GM19238 (cell line): ENCODE results near the gene COL7A1.

Source experiments
- DNase-seq: peaks from one replicate; pipeline ENCODE4 v3.0.0; 2011; ENCODE audit warnings: low spot score; ENCODE audit not compliant: insufficient read length

COL7A1 gene

GRCh38 chr3:48595075-48595525, at the start of gene COL7A1:
TSS of gene COL7A1 (minus strand) at chr3:48595329. CDS start at chr3:48595159, 170 bp downstream.
- no peak for DNase-seq

GRCh38 chr3:48642605-48643004, 47.5 kb upstream of the COL7A1 start:
- DNase-seq = no peak

DNA sequence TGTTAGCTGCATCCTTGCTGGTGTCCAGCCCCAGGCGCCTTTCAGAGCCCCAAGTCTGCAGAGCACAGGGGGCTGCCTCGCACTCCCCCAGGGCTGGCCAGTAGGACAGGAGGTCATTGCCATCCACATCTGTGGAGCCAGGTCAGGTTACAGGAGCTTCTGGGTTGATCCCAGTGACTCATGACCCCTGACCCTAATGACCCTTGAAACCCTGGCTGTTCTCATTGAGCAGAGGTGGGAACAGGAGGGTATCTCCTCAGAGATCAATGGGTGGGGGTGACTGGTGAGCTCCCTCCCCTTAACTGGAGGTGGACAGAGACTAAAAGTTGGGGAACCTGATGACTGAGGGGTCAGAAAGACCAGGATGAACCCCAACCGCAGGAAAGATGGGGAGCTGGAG, 46.3 kb upstream of the COL7A1 start:
- no peak for DNase-seq

- DNase-seq = no peak
Measured at GRCh38 chr3:48639944-48640606, 44.9 kb upstream of the COL7A1 start.

DNA sequence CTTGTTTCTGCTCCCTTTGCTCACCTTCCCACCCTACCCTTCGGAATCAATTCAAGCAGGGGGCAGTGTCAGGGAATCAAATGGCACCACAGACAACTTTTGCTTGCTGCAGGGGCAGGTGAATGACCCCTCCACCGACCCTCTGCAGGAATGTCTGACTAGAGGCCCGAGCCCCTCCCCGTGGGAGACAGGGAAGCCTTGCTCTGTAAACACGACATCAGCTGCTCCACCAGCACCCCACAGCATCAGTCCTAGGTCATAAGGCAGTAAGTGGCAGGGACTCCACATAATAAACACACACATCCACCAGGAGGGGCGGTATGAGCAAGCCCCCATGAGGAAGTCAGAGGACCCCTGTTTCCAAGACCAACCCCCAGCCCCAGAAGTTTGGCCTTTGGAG, 42.2 kb upstream of the COL7A1 start:
- DNase-seq = no peak

GRCh38 chr3:48636149-48636655, 41.1 kb upstream of the COL7A1 start:
- no peak for DNase-seq

- peak; percentile 100 for DNase-seq
Measured at GRCh38 chr3:48635222-48636021, 40.3 kb upstream of the COL7A1 start, which contains the start of gene SLC26A6. TSS of gene SLC26A6 (minus strand) at chr3:48635461. CDS start at chr3:48635393, 68 bp downstream.

- DNase-seq = peak; percentile 69
Measured at GRCh38 chr3:48634661-48635221, 39.6 kb upstream of the COL7A1 start.

GRCh38 chr3:48633743-48634142, 38.6 kb upstream of the COL7A1 start:
- no peak for DNase-seq

DNA sequence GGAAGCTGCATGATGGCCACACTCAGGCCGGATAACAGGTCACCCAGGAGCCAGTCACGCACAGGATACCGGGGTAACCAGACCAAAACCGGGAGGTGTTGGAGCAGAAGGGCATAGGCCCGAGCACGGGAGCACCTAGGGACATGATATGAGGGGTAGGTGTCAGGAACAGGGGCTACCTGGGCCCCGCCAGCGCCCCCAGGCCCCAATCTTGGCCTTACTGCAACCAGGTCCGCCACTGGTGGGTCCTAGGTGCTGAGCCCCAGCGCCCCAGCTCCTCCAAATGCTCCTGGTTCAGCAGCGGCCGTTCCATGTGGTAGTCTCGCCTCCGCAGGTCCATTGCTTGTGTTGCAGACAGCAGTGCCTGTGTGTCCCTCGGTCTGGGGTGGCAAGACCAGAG, 38.1 kb upstream of the COL7A1 start:
- no peak for DNase-seq

DNA sequence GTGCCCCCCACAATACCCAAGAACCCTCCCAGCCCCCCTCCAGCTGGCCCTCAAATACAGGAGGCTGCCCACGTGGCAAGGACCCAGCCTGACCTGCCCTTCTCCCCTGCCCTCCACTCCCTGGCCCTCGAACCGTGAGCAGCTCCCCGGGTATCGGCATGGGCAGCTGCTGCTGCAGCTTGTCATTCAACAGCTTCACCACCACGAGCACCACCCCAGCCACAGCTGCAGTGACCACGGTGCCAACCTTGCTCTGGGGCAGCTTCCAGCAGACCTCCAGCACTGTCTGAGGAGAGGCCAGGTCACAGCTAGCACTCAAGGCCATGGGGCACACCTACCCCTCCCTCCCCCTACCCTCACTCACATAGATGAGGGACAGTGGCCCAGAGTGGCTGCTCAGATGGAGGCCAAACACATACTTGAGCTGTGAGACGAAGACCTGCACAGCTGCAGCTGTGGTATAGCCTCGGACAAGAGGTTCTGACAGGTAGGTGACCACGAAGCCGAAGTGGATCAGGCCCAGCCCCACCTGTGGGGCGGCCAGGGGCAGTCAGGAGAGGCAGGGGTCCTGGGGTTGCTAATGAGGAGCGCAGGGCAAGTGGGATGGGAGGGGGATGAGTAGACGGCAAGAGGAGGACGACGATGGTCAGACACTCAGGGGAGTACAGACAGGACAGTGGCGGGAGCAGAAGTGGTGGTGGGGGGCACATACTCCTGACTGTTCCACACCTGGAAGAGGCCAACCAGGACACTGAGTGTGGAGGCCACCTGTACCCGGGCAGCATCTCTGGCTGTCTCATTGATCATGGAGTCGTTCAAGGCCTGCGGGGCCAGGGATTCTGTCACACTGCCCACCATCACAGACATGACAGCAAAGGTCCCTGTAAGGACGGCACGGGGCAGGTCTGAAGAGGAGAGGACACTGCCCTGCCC, 36.7 kb upstream of the COL7A1 start:
- no peak for DNase-seq

- DNase-seq = no peak
Measured at GRCh38 chr3:48630833-48631232, 35.7 kb upstream of the COL7A1 start.

- no peak for DNase-seq
Measured at GRCh38 chr3:48630407-48630806, 35.3 kb upstream of the COL7A1 start.

- no peak for DNase-seq
Measured at GRCh38 chr3:48629894-48630293, 34.8 kb upstream of the COL7A1 start.

DNA sequence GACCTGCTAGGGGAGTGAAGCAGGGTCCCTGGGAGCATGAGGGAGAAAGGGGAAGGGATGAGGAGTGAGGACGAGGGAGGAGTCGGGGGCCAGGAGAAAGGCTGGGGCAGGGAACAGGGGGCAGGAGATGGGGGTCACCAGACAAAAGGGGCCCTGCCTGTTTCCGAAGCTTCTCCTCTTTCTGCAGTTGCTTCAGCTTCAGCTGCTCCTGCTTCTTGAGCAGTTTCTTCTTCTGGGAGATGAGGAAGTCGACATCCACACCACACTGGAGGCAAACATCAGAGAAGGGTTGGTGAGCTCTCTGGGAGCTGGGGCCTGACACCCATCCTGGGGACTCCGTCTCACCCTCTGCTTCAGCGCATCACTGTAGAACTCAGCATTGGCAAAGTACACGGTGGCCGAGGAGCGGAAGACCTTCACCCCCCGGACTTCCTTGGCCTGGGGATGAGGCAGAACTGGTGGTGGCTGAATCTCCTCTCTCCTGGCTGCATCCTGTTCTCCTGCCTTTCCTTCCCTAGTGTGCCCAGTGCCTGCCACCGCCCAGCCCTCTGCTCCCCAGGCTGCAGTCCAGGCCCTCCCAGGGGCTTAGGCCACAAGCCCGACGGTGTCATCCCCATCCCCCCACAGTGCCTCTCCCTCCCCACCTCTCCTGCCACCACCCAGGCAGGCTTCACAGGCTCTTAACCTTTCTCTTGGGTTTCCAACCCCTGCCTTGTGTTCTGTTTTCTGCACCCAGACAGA, 33.3 kb upstream of the COL7A1 start:
- DNase-seq = no peak

DNA sequence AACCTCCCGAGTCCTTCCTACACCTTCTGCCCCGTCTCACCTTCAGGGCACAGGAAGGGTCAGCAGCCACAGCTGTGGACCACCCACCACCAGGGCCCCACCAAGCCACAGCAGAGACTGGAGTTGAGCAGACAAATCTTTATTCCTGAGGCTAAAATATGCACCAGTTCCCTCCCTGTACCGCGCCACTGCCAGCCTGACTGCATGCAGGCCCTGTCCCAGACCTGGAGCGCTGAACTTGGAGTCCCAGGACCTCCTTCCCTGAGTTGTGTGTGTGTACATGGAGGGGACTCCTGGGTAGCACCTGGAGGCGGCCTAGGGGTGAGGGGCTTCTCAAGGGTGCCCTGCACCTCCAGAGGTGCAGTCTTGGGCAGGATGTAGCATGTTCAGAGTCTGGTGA, 30.5 kb upstream of the COL7A1 start:
- DNase-seq = no peak

DNA sequence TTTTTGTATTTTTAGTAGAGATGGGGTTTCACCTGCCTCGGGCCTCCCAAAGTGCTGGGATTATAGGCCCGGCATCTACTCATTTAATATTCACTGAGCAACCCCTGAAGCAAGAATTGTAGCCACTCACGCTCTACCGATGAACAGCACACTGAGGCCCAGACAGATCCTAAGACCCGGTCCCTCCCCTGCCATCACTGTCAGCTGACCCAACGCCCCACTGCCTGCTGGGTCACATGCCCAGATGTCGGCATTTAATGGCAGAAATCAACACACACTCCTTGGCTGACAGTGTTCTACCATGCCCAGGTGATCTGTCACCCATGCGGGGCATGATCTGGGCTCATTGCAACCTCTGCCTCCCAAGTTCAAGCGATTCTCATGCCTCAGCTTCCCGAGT, 29.6 kb upstream of the COL7A1 start:
- DNase-seq = no peak

DNA sequence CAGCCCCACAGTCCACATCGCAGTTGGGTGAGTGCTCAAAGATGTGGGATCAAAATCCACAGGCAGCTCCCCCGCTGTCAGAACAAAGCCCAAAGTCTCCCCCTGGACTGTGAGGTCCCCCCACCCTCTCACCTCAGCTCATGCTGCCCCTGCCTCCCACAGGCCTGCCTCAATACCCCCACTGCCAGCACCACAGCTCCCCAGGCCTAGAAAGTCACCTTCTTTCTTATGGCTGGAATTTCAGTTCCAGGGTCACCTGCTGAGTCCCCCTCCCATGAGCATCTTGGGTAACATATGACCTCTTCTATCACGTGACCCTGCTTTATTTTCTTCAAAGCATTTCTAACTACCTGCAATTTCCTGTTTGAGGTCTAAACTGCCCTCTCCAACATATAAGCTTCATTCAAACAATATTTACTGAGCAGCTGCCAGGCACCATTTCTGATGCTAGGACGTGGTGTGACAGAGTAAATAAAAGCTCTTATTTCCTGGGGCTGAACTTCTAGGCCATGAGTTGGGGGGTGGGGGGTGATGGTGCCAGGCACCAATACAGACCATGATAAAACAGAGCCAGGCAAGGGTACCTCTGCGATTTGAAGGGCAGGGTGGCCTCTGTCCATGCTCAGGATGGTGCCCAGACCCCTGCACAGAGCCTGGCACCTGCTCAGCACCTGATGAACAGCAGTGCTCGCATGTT, 28.9 kb upstream of the COL7A1 start:
- DNase-seq = no peak

- no peak for DNase-seq
Measured at GRCh38 chr3:48621461-48621869, 26.3 kb upstream of the COL7A1 start, which contains the start of gene TMEM89. TSS of gene TMEM89 (minus strand) at chr3:48621769. CDS start at chr3:48621756, 13 bp downstream.
